Fibroblast of mammary gland (primary cell): ENCODE measurements around the gene DOCK11.

Source experiments
- DNase-seq: peaks from one replicate; pipeline ENCODE4 v3.0.0-alpha.2; 2010; ENCODE audit warnings: low read depth
- H3K4me3 ChIP-seq: 2 replicates; pipeline ENCODE4 v1.5.1; 2011; ENCODE audit warnings: low read depth, mild to moderate bottlenecking, low read length, moderate library complexity; ENCODE audit not compliant: control insufficient read depth
- CTCF ChIP-seq: conservative IDR thresholded peaks from 2 replicates; pipeline ENCODE4 v1.5.1; 2011; ENCODE audit warnings: low read depth, low read length, inconsistent platforms; ENCODE audit not compliant: control insufficient read depth, insufficient read depth

DOCK11 gene

DNA sequence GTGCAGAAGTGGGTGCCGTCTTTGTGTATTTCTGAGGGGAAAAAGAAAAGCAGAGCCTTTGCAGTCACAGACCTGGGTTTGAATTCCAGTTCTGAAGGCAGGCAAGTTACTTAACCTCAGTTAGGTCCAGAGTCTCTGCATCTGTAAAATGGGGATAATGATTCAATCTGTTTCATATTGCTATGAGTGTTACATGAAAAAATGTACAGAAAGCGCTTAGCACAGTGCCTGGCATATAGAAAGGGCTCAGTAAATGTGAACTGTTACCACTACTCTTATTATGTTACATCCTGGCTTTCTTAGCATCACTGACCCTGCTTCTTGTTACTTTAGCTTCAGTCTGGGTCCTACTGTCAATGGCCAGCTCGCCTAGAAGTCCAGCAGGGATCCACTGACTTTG lies 45.9 kb downstream of the DOCK11 start:
- TF ChIP-seq CTCF, result no peak
- no peak for DNase-seq
- no peak overlapping the region for H3K4me3 ChIP-seq

DNA sequence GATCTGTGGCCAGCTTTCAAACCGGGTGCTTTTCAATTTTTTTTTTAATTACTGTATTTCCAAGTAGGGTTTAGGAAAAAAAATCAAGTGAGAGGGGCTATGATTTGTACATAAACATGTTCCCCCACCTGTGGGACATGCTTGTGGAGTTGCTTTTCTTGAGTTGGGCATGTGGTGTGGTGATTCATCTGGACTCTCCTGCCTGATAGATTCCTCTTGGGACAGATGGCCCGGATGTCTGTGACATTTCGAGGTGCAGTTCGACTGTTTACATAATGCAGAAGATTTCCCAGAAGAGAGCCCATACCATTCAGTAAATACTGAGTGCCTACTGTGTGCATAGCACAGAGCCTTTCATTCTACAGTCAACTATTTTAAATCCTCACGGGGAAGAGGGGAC lies 49.9 kb downstream of the DOCK11 start:
- TF ChIP-seq CTCF, result no peak
- no peak overlapping the region for H3K4me3 ChIP-seq
- no peak for DNase-seq

DNA sequence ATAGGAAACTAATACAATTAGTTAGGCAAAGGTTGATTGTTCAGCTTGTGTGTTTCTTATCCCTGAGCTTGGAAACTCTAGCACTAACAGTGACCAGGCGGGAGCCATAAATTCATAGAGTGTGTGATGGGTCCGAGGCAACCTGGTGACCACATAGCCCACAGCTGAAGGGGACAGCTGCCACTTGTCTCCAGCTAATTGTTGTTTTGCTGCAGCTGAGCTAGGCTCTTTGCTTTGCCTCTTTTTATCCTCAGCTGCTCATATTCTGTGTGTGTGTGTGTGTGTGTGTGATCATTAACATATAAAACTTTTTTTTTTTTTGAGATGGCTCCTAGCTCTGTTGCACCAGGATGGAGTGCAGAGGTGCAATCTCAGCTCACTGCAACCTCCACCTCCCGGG lies 53.2 kb downstream of the DOCK11 start:
- no peak overlapping the region for H3K4me3 ChIP-seq
- no peak for TF ChIP-seq CTCF
- no peak for DNase-seq

- no peak overlapping the region for H3K4me3 ChIP-seq
- no peak for TF ChIP-seq CTCF
- DNase-seq, result peak; percentile 49
These were observed 55.2 kb downstream of the DOCK11 start for GRCh38 chrX:118550792-118551191.

GRCh38 chrX:118551426-118551825 lies 55.8 kb downstream of the DOCK11 start:
- no peak for DNase-seq
- TF ChIP-seq CTCF, result no peak
- H3K4me3 ChIP-seq, result no peak overlapping the region

DNA sequence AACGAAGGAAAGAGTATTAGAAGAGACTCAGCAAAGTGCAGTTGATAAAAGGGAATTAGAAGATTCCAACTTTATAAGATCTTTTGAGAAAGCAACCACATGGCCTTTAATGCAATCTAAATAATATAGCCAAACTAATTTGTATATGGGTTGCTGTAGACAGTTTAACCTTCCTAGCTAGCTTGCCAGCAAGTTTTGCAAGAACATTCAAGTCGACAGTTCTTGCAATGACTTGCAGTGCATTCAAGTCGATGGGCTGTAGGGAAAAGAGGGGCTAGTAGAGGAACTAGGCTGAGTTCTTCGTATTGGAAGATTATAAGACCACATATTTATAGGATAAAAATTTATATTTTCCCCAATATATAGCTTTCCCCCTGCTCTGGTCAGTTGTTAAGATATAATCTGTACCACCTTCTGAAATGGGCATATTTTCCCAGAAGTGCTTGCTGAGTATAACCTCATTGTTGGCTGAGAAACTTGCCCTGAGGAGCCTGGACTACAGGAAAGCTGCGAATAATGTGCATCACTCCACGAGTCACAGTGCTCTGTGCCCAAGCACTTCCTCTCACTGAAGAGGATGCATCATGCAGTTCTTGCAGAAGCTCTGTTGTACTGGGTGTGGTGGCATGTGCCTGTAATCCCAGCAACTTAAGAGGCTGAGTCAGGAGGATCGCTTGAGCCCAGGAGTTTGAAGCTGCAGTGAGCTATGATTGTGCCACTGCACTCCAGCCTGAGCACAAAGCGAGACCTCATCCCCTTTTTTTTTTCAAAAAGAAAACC lies 56.7 kb downstream of the DOCK11 start:
- DNase-seq, result peak; percentile 91
- no peak for TF ChIP-seq CTCF
- H3K4me3 ChIP-seq, result no peak overlapping the region
